ENCODE data around the gene CIAO1.

DNA sequence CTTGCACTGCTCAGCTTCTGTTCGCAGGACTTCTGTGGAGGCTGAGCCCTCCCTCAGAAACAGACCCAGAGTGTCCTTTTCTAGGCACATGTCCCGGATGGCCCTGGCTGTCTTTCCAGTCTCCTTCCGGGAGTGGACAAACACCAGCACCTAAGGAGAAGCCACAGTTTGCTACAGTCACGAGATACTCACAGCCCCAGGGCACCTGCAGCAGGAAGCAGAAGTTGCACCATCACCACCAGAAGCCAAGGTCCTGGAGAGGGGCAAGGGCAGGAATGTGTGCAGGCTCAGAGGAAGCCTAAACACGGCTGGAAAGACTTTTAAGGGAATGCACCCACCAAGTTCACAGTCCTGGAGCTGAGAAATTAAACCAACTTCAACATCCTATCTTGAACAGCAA is 25.7 kb downstream of the CIAO1 start:
- TF ChIP-seq POLR2A (IDR thresholded peaks at IDR 0.05) (no peak), POLR2AphosphoS5 (IDR thresholded peaks at IDR 0.05) (no peak)
- TF ChIP-seq, protein P1, sequence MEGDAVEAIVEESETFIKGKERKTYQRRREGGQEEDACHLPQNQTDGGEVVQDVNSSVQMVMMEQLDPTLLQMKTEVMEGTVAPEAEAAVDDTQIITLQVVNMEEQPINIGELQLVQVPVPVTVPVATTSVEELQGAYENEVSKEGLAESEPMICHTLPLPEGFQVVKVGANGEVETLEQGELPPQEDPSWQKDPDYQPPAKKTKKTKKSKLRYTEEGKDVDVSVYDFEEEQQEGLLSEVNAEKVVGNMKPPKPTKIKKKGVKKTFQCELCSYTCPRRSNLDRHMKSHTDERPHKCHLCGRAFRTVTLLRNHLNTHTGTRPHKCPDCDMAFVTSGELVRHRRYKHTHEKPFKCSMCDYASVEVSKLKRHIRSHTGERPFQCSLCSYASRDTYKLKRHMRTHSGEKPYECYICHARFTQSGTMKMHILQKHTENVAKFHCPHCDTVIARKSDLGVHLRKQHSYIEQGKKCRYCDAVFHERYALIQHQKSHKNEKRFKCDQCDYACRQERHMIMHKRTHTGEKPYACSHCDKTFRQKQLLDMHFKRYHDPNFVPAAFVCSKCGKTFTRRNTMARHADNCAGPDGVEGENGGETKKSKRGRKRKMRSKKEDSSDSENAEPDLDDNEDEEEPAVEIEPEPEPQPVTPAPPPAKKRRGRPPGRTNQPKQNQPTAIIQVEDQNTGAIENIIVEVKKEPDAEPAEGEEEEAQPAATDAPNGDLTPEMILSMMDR (IDR thresholded peaks at IDR 0.05 in 8 of 11, conservative IDR thresholded peaks at IDR 0.05 in 3 of 11), result no peak
